Neutrophil (primary cell): ENCODE measurements around the gene TMEM125.

Experiments used
- H3K27ac ChIP-seq: fragments of 200-600 bp; sonication (generic); 2 replicates; pipeline ENCODE4 v1.5.1; 2016; ENCODE audit warnings: mild to moderate bottlenecking, moderate library complexity
- H3K27me3 ChIP-seq: fragments of 200-600 bp; sonication (generic); 2 replicates; pipeline ENCODE4 v1.6.0; 2016; ENCODE audit warnings: mild to moderate bottlenecking
- H3K36me3 ChIP-seq: fragments of 200-600 bp; sonication (generic); 2 replicates; pipeline ENCODE4 v1.5.1; 2017
- H3K4me1 ChIP-seq, 2 experiments: fragments of 200-600 bp in 1 of 2; sonication (generic) in 1 of 2; 1 replicate in 1 of 2; 2 replicates in 1 of 2; pipeline versions ENCODE4 v1.5.1 to v1.6.1; 2013 to 2016; ENCODE audit warnings: low read depth in 1 of 2, low read length in 1 of 2, mild to moderate bottlenecking in 1 of 2, moderate library complexity in 1 of 2; ENCODE audit not compliant: control insufficient read depth in 1 of 2, insufficient read depth in 1 of 2
- H3K4me3 ChIP-seq, 2 experiments: fragments of 200-600 bp in 1 of 2; sonication (generic) in 1 of 2; 1 replicate in 1 of 2; 2 replicates in 1 of 2; pipeline ENCODE4 v1.5.1; 2013 to 2016; ENCODE audit warnings: low read depth in 1 of 2, low read length in 1 of 2, mild to moderate bottlenecking in 1 of 2, moderate library complexity in 1 of 2
- H3K9me3 ChIP-seq: fragments of 200-600 bp; sonication (generic); 2 replicates; pipeline ENCODE4 v1.5.1; 2016
- CTCF ChIP-seq: fragments of 200-600 bp; sonication (generic); IDR thresholded peaks from 2 replicates; pipeline ENCODE4 v1.5.1; 2016; ENCODE audit warnings: antibody characterized with exemption

TMEM125 gene

GRCh38 chr1:43269627-43270375 is at the start of gene TMEM125:
TSS of gene TMEM125 (plus strand) at chr1:43269983. CDS start at chr1:43272723, 2,740 bp downstream.
- Histone ChIP-seq H3K4me3 (peak within 1 kb of the TSS; percentile 8 to 43), H3K36me3 (no peaks in the 10 kb centered on the region), H3K27ac (no peak within 1 kb of the TSS), H3K27me3 (no peaks in the 10 kb centered on the region), H3K4me1 (peaks cover 11 to 17% of the 10 kb centered on the region in 2 experiments), H3K9me3 (no peaks in the 10 kb centered on the region)
- TF ChIP-seq CTCF = no peak

DNA sequence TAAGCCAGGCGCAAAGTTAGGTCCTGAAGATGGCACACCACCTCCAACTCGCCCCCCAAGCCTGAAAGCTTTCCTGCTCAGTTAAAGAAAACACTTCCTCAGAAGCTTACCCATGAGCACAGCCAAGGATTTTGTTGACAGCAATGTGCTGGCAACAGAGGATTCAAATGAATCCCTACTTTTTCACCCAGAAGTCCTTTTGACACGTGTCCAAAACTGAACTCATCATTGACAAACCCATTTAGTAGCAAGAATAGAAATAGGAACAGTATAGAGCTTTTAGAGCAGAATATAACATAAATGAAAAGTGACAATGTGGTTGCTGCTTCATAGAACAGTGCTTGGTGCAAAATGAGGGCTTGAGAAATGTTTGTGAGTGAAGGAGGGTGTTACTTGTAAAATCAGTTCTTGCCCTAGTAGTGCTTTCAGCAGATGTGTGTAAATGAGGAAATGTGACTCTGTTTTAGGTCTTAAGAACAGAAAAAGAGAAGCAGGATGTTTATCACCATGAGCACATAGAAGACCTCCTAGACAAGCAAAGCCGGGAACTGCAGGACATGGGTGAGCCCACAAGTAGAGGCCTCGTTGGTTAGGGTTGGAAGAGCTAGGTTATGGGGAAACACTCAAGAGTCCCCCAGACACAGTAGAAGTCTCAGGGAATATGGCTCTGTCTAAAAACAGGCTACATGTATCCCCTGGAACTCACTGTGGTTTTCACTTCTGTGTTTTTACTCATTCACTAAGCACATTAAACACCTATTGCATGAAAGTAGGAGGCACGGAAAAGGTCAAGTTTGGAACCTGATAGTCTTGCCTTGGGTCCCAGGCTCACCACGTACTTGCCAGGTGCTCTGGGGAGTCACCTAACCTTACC is 48.6 kb upstream of the TMEM125 start:
- Histone ChIP-seq H3K4me1 (no peaks in the 10 kb centered on the region), H3K9me3 (no peaks in the 10 kb centered on the region), H3K4me3 (no peak overlapping the region), H3K27me3 (no peaks in the 10 kb centered on the region), H3K27ac (no peak overlapping the region), H3K36me3 (no peaks in the 10 kb centered on the region)
- TF ChIP-seq CTCF = no peak

- TF ChIP-seq CTCF = no peak
Observed at GRCh38 chr1:43221797-43222196, 48.0 kb upstream of the TMEM125 start.

GRCh38 chr1:43222879-43223278 is 46.9 kb upstream of the TMEM125 start:
- H3K4me1 ChIP-seq = no peaks in the 10 kb centered on the region
- H3K4me3 ChIP-seq = no peak overlapping the region
- TF ChIP-seq CTCF = no peak
- H3K27ac ChIP-seq = no peak overlapping the region
- no peaks in the 10 kb centered on the region for H3K36me3 ChIP-seq
- no peaks in the 10 kb centered on the region for H3K9me3 ChIP-seq
- no peaks in the 10 kb centered on the region for H3K27me3 ChIP-seq

More at GRCh38 chr1:43221797-43222196, 48.0 kb upstream of the TMEM125 start:
- Histone ChIP-seq H3K4me3 (no peak overlapping the region), H3K27me3 (no peaks in the 10 kb centered on the region), H3K36me3 (no peaks in the 10 kb centered on the region), H3K27ac (no peak overlapping the region), H3K9me3 (no peaks in the 10 kb centered on the region), H3K4me1 (no peaks in the 10 kb centered on the region)

DNA sequence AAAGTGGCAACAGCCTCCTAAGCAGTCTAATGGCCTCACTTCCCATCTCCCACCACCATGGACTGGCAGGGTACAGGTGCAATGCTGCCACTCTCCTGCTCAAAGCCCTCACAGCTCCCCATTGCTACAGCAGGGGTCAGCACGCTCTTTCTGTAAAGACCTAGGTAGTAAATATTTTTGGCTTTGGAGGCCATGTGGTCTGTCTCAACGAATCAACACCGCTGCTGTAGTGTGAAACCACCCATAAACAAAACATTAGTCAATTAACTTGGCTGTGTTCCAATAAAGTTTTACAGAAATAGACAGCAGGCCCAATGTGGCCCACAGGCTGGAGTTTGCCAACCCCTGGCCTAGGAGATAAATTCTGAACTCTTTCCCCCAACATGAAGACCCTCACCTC is 44.6 kb upstream of the TMEM125 start:
- H3K27ac ChIP-seq = no peak overlapping the region
- no peaks in the 10 kb centered on the region for H3K4me1 ChIP-seq
- no peak overlapping the region for H3K4me3 ChIP-seq
- TF ChIP-seq CTCF = no peak
- no peaks in the 10 kb centered on the region for H3K36me3 ChIP-seq
- H3K9me3 ChIP-seq = no peaks in the 10 kb centered on the region
- H3K27me3 ChIP-seq = no peaks in the 10 kb centered on the region
